ENCODE measurements around the gene SEMA3C. TPM values are rescaled to one million over a fixed set of nuclear protein-coding genes. Genes with fewer than 3 reads are reported as not detected.

SEMA3C gene
- total RNA-seq, 2 donors from 2014 or later, result 41.9 to 103 TPM

DNA sequence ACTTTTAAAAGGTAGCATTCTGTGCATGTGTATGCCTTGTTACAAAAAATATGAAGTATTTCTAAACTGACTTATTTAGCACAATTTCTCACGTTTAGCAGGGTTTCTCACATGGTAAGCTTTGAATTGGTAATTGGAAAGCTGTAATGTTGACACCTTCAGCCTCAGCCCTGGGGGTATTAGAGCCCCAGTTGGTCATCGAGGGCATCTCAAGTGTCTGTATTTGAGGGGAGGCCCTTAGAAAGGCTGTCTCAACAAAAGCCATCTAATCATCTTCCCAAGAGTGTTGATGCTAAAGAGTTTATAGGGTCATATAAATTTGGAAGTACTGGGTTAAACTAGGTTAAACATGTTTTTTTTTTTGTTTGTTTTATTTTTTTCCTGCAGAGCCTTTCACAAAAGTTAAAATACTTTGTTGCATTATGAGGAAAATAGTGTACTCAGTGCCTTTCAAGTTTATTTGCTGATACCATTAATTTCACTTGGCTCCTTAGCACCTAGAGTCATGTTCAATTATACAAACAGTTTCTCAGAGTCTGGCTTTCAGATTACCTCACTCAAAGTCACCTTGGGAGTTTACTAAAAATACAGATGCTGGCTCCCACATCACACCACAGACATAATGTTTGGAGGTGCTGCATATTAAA, 146.4 kb downstream of the SEMA3C start:
- TF ChIP-seq, protein P1, sequence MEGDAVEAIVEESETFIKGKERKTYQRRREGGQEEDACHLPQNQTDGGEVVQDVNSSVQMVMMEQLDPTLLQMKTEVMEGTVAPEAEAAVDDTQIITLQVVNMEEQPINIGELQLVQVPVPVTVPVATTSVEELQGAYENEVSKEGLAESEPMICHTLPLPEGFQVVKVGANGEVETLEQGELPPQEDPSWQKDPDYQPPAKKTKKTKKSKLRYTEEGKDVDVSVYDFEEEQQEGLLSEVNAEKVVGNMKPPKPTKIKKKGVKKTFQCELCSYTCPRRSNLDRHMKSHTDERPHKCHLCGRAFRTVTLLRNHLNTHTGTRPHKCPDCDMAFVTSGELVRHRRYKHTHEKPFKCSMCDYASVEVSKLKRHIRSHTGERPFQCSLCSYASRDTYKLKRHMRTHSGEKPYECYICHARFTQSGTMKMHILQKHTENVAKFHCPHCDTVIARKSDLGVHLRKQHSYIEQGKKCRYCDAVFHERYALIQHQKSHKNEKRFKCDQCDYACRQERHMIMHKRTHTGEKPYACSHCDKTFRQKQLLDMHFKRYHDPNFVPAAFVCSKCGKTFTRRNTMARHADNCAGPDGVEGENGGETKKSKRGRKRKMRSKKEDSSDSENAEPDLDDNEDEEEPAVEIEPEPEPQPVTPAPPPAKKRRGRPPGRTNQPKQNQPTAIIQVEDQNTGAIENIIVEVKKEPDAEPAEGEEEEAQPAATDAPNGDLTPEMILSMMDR (IDR thresholded peaks at IDR 0.05), result no peak
- Histone ChIP-seq H3K27ac (no peak overlapping the region), H3K9me3 (no peaks in the 10 kb centered on the region), H3K4me3 (no peak overlapping the region), H3K4me1 (no peaks in the 10 kb centered on the region), H3K9ac (ENCODE audit: low read depth in 2 of 2, low read length in 2 of 2) (no peak overlapping the region), H3K36me3 (no peaks in the 10 kb centered on the region), H3K27me3 (no peaks in the 10 kb centered on the region)
- intact Hi-C loops (cut with DNase I), result no loop called here
- DNase-seq, result no peak

DNA sequence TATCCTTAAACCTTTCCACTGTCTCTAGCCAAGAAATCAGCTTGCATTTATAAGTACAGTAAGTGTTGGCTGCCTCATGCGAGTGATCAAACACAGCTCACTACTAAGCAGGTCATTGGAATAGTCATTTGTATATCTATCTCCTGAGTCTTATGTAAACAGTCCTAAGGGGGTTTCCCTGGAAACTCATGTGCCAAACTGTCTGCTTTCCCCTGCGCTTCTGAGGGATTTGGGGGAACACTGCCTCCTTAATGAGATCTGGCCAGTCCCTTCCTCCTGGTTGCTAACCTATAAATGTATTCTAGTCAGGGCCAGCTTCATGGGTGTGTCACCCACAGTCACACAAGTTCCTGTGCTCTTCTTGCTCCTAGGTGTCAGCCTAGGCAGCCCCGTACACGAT, 147.3 kb downstream of the SEMA3C start:
- Histone ChIP-seq H3K9ac (ENCODE audit: low read depth in 2 of 2, low read length in 2 of 2) (no peak overlapping the region), H3K36me3 (no peaks in the 10 kb centered on the region), H3K27ac (no peak overlapping the region), H3K4me1 (no peaks in the 10 kb centered on the region), H3K9me3 (no peaks in the 10 kb centered on the region), H3K4me3 (no peak overlapping the region), H3K27me3 (no peaks in the 10 kb centered on the region)
- no peak for DNase-seq
- intact Hi-C loops (cut with DNase I), result no loop called here
- TF ChIP-seq, protein P1 (IDR thresholded peaks at IDR 0.05), result no peak

DNA sequence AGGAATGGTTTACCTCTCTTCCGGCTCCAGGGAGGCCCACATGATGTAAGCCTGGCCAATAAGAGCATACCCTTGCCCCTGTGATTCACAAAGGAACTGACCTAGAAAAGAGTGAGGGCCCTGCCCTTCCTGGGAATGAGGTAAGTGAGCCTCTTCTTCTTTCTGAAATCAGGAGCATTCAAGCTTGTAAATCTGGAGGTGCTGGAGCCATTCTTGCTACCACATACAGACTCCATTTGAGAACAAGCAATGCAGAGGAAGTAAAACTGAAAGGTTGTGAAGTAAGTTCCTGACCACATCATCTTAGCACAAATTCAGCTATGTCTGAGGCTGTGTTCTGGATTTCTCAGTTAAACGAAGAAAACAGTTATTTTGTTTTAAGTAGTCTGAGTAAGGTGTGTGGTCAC, 148.2 kb downstream of the SEMA3C start:
- H3K27ac ChIP-seq, result no peak overlapping the region
- no peaks in the 10 kb centered on the region for H3K9me3 ChIP-seq
- intact Hi-C loops (cut with DNase I), result no loop called here
- no peak overlapping the region for H3K4me3 ChIP-seq
- no peak for DNase-seq
- H3K4me1 ChIP-seq, result no peaks in the 10 kb centered on the region
- H3K27me3 ChIP-seq, result no peaks in the 10 kb centered on the region
- no peaks in the 10 kb centered on the region for H3K36me3 ChIP-seq
- H3K9ac ChIP-seq (ENCODE audit: low read depth in 2 of 2, low read length in 2 of 2), result no peak overlapping the region
- TF ChIP-seq, protein P1 (IDR thresholded peaks at IDR 0.05), result no peak

DNA sequence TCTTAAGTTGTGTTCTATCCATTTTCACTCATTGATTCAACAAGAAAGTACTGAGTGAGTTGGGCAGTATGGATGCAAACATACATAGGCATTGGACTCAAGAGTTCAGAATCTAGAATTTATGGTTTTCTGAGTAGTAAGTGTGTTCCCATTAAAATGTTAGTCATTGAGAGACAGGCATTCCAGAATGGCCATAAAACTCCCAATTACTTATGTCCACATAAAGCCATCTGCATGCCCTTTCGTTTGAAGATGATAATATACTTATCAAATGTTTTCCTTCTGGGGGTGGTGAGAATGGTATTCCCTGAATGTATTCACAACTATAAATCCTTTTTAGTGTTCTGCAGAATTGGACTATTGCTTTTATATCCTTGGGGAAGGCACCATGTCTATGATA, 148.8 kb downstream of the SEMA3C start:
- Histone ChIP-seq H3K4me1 (no peaks in the 10 kb centered on the region), H3K27me3 (no peaks in the 10 kb centered on the region), H3K9ac (ENCODE audit: low read depth in 2 of 2, low read length in 2 of 2) (no peak overlapping the region), H3K4me3 (no peak overlapping the region), H3K36me3 (no peaks in the 10 kb centered on the region), H3K9me3 (no peaks in the 10 kb centered on the region), H3K27ac (no peak overlapping the region)
- no peak for DNase-seq
- TF ChIP-seq, protein P1 (IDR thresholded peaks at IDR 0.05), result no peak
- intact Hi-C loops (cut with DNase I), result no loop called here

DNA sequence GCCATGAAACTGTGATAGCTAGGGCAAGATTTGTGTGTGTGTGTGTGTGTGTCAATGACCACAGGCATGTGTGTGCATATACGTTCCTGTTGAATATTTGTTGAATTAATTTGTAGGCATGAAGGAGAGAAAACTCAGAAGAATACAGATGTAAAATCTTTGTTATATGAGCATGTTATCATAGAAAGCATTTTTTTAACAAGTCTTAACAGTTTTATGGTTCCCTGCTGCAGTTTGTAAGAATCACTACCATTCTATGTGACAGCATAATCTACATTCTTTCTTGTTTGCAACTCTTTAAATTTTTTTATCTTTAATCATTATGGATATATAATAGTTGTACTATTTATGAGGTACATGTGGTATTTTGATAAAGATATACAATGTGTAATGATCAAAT, 150.1 kb downstream of the SEMA3C start:
- TF ChIP-seq, protein P1 (IDR thresholded peaks at IDR 0.05), result no peak
- Histone ChIP-seq H3K27me3 (no peaks in the 10 kb centered on the region), H3K4me3 (no peak overlapping the region), H3K4me1 (no peaks in the 10 kb centered on the region), H3K9ac (ENCODE audit: low read depth in 2 of 2, low read length in 2 of 2) (no peak overlapping the region), H3K27ac (no peak overlapping the region), H3K9me3 (no peaks in the 10 kb centered on the region), H3K36me3 (no peaks in the 10 kb centered on the region)
- no peak for DNase-seq
- intact Hi-C loops (cut with DNase I), result no loop called here
